GM19035 (cell line): Measurements from ENCODE around the gene ZNF428.
A peak's percentile ranks its signal among the peaks of the same experiment; 100 is the strongest.
"Not testable (repeated sequence)": the region's sequence is repeated elsewhere in the genome, so short reads cannot be mapped to it uniquely, and the experiment has no call there.

Experiments
- ATAC-seq: cut with Tn5 transposase; IDR thresholded peaks from one replicate; pipeline ENCODE4 v1.9.1; 2021; ENCODE audit not compliant: unreplicated experiment

Gene ZNF428

DNA sequence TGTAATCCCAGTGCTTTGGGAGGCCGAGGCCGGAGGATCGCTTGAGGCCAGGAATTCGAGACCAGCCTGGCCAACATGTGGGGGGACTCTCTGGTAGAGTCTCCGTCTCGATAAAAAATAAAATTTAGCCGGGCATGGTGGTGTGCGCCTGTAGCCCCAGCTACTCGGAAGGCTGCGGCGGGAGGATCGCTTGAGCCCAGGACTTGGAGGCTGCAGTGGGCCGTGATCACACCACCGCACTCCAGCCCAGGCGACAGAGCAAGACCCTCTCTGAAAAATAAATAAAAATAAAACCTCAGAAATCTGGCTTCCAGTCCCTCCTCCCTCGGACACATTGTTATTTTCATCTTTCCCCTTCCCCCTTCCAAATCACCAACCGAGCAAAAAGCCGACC is 23.8 kb downstream of the ZNF428 start:
- peak; percentile 7 for ATAC-seq

DNA sequence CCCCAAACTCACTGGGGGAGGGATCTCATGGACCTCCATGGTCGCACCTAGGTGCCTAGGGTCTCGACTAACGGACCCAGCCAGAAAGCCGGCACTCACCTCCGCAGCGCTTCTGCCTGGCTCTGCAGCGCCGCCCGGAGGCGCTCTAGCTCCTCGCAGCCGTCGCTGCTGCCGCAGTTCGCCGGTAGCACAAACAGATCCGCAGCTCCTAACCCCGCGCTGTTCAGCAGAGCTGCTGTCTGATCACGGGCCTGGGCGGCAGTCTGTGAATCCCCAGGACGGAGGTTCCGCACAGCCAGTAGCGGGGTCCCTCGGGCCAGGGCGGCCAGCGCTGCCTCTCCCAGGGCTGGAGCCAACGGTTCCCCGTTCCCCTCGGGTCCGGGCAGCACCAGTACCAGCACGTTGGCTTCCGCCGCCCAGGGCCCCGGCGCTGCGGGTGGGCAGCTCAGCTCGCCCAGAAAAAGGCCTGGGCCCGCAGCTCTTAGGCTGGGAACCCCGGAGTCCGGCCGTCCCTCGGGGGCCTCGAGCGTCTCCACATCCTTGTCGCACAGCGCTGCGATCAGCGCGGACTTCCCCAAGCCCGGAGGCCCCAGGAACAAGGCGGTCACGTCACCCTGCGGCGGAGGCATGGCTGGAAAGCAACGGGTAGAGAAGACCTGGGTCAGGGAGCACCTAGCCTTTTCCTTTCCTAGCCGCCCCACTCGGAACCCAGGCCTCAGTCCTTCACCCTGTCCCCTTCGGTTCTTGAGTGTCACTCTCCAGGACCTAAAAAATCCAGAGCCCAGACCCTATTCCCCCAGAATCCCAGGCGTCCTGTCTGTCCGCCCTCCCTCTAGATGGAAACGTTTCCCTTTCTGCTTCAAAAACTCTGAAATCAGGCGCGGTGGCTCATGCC is 24.5 kb downstream of the ZNF428 start:
- no peak for ATAC-seq

DNA sequence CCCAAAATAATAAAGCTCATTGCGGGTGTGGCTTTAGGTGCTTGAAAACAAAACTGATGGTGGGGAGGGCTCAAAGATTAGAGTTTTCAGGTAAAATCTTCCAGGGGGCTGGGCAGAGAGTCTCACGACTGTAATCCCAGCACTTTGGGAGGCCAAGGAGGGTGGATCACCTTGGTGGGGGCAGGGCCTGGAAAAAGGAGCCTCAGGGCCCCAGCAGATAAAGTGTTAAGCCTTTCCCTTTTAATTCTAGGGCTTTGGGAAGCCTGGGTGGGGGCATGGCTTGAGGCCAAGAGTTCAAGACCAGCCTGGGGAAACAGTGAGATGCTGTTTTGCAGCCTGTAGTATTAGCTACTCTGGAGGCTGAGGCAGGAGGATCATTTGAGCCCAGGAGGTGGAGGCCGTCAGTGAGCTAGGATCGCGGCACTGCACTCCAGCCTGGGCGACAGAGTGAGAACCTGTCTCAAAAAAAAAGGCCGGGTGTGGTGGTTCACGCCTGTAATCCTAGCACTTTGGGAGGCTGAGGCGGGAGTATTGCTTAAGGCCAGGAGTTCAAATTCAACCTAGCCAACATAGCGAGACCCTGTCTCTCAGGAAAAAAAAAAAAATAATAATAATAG is 25.2 kb downstream of the ZNF428 start:
- ATAC-seq: no peak

DNA sequence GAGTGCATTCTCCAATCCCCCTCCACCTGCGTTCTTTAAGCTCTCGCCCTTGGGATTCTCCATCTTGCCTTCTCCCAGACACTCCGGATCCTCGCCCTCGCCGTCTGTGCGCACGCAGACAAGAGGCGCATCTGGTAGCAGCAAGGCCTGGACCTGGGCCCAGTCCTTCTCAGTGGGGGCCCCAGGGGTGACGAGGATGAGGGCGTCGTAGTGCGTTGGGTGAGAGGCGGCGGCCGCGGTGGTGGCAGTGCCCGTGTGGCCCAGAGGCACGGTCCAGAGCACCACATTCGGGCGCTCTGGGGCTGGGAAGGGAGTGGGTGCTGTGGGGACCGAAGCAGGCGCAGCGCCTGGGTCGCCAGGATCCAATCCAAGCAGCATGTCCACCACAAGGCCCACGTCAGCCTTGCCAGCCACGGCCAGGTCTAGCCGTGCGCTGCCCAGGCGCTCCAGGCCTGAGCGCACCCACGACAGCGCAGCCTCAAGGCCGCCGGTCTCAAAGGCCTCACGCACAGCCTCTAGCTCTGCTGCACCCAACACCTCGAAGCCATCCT is 26.6 kb downstream of the ZNF428 start:
- no peak for ATAC-seq

DNA sequence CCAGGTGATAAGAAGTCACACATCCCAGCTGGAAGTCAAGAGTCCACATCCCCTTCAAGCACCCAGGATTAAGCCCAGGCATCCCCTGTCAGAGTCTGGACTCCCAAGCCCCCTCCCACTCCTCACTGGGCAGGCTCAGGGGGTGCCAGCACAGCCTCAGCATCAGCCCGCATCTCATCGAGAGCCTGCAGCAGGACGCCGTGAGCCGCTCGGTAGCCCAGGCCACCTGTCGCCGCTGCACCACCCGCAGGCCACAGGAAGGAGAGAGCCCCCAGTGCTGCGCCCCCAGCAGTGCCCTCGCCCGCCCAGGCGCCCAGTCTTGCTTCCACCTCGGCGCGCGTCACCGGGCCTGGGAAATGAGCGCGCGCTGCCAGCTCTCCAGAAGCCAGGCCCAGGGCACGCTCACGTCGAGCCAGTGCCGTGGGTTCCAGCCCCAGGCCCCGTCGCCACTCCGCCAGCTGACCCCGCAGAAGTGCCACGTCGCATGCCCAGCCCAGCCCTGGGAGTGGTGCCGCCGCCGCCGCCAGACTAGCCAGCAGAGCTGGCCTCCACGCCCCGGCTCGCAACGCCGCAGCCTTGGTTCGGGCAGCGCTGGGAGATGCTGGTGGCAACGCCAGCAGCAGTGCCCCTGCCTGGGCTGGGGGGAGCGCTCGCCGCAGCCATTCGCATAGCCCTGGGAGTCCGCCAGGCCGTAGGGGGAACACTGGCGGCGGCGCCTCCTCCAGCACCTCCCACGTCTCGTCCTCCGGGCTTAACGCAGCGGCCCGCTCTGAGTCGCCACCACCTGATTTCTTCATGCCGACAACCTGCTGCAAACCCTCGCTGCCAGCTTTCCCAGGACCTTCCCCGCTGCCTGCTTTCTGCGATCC is 27.3 kb downstream of the ZNF428 start:
- no peak for ATAC-seq

DNA sequence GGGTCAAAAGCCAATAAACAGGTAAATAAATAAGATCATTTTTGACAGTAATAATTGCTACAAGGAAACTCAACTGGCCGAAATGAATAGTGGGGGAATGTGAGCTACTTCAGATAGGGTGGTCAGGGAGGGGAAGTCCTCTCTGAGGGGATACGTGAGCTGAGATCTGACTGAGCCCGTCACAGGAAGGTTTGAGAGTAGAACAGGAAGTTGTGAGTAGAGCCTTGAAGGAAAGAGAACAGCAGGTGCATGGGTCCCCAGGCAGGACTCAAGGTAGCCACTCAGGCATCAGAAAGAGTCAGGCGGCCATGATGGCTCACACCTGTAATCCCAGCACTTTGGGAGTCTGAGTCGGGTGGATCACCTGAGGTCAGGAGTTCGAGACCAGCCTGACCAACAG is 29.8 kb downstream of the ZNF428 start:
- no peak for ATAC-seq

DNA sequence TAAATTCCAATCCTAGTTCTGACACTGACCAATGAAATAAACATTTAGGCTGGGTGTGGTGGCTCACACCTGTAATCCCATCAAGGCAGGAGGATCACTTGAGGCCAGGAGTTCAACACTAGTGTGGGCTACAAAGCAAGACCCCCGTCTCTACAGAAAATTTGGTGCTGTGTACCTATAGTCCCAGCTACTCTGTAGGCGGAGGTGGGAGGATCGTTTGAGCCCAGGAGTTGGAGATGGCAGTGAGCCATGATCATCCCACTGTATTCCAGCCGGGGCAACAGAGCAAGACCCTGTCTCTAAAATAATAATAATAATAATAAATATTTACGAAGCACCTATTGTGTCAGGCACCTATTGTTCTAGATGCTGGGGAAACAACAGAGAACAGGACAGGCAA is 30.2 kb downstream of the ZNF428 start:
- no peak for ATAC-seq

DNA sequence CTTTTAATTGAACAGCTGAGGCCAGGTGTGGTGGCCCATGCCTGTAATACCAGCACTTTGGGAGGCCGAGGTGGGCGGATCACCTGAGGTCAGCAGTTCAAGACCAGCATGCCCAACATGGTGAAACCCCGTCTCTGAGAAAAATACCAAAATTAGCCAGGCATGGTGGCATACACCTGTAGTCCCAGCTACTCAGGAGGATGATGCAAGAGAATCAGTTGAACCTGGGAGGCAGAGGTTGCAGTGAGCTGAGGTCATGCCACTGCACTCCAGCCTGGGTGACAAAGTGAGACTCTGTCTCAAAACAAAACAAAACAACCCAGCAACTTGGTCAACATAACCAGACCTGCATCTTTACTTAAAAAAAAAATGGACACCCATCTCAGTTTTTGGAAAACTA is 32.4 kb downstream of the ZNF428 start:
- not testable (repeated sequence) for ATAC-seq

DNA sequence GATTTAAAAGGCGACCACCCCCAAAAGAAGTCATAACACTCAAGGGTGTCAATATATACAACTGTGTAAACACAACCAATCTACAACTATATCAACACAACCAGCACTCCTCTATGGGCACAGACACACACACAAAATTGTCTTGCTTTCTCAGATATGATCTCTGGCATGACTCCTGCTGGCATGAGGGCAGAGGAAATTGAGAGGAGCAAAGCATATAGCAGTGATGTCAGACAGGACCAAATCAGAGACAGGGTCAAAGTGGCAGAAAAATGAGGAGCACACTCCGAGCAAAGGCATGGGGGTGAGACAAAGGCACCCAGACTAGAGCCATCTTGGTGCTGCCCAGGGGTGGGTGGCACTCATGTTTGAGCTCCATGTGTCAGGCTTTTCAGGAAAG is 33.1 kb downstream of the ZNF428 start:
- ATAC-seq: no peak

DNA sequence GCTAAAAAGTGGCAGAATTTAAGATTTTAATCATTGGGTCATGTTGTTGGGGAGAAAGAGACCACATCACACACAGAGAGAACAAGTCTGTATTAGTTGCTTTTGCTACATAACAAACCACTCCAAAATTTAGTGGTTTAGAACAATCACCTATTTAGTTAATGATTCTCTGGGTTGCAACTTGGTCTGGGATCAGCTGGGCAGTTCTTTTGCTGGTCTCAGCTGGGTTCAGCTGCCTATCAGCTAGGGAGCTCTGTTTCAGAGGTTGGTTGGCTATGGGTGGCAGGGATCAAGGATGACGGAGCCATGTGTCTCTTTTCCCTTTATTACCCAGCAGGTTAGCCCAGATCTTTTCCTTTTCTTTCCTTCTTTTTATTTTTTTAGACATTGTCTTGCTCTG is 34.9 kb downstream of the ZNF428 start:
- no peak for ATAC-seq

DNA sequence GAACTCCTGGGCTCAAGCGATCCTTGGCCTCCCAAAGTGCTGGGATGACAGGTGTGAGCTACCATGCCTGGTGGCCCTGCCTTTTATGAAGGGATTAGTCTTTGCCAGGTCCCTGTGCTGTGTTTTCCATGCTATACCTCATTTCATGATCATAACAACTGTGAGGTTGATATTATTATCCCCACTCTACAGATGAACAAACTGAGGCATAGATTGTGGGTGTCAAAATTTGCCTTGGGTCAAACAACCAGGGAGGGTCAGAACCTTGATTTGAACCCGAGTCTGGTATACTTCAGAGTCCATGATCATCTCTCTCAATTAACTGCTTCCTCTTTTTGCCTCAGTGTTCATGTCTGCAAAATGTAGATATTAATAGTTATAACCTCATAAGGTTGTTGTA is 36.9 kb downstream of the ZNF428 start:
- ATAC-seq: no peak

DNA sequence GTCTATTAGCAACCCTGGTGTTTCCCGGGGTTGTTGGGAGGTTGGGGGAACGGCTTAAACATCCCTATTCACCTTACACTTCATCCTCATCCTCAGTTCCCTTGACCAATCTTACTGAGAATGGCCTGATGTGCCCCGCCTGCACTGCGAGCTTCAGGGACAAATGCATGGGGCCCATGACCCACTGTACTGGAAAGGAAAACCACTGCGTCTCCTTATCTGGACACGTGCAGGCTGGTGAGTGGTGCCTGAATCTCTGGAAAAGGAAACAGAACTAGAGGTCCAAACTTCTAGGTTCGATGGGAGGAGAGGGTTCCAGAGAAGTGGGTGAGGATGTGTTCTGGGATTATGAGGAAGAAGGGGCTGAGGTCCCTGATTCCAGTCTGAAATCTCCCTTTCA is 38.0 kb downstream of the ZNF428 start:
- no peak for ATAC-seq

DNA sequence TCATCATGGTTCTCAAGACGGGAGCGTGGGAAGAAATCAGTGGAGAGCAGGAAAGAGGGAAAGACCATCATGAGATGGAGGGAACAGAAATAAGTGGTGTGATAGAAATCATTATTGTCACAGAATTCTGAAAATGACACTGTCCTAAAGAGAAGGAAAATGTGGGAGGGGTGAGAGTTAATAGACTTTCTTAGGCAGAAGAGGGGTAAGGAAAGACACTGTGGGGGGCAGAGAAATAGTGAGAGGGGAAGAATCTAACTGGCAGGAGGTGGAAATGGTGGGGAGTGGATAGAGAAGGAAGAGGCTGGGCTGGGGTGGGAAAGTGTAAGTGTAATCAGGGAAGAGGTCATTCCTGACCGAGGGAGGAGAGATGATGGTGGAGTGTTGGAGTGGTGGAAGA is 40.6 kb downstream of the ZNF428 start:
- ATAC-seq: no peak

DNA sequence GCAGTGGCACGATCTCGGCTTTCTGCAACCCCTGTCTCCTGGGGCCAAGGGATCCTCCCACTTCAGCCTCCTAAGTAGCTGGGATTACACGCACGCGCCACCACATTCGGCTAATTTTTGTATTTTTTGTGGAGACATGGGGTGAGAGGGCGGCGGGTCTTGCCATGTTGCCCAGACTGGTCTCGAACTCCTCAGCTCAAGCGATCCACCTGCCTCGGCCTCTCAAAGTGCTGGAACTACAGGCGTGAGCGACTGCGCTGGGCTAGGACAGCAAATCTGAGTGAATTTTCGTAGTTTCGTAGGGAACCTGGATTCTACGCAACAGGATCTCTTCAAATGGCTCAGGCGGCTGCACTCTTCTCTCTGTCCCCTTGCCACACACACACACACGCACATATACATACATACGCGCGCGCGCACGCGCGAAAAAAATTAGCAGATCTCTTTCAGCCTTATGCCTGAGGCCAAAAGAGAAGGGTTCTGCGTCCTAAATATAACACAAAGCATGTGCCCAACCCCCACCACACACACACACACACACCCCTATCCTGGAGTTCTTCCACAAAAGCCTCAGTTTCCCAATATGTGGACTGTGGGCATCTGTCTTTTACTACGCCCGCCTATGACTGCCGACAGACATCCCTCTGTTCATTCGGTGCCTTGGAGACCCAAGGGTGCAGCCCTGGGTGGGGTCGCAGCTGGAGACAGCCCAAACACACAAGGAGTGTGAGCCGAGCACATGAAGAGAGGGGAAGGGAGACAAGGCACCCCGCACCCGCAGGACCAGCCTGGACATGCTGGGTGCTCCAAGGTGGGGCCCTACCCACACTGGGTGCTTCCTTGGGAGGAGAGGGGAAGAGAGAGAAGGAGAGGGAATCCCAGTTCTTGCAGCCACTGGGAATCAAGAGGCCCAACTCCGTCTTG is 43.2 kb downstream of the ZNF428 start:
- ATAC-seq: peak; percentile 2

DNA sequence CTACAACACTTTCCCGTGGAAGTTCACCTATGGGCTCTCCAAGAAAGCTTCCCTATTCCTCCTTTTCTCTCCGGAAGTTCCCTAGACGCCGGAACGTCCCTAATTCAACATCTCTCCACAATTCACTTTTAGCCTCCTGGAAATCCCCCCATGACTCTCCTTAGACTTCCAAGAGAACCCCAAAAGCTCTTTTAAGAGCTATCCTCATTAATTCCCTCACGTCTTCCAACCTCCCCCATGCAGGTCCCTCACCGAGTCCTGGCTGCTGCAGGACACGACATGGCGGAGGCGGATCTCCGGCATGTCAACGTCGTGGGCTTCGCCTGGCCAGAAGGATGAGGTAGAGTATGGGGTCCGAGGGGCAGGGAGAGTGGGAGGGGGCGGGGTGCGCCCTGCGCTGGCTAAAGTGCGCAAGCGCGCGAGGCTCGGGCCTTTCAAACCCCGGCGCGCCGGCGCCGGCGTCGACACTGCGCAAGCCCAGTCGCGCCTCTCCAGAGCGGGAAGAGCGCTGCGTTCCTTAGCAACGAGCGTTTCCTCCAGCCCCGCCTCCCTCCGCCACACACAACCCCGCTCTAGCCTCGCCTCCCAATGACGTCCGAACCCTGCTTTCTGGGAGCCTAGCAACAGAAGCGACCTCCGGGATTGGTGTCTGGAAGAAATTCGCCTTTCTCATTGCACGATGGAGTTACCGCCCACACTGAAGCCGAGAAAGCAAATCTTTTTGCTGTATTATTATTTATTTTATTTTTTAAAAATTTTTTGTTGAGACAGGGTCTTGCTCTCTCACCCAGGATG is 44.1 kb downstream of the ZNF428 start, which contains the start of the genes PINLYP and XRCC1:
TSS of gene PINLYP (plus strand) at position 646 of the 795 bp plus-strand sequence. CDS start 1,391 bp downstream, outside the sequence.
TSS of gene XRCC1 (minus strand) at position 372 of the 795 bp plus-strand sequence. CDS start at position 303, 69 bp downstream.
- peak; percentile 99 for ATAC-seq

DNA sequence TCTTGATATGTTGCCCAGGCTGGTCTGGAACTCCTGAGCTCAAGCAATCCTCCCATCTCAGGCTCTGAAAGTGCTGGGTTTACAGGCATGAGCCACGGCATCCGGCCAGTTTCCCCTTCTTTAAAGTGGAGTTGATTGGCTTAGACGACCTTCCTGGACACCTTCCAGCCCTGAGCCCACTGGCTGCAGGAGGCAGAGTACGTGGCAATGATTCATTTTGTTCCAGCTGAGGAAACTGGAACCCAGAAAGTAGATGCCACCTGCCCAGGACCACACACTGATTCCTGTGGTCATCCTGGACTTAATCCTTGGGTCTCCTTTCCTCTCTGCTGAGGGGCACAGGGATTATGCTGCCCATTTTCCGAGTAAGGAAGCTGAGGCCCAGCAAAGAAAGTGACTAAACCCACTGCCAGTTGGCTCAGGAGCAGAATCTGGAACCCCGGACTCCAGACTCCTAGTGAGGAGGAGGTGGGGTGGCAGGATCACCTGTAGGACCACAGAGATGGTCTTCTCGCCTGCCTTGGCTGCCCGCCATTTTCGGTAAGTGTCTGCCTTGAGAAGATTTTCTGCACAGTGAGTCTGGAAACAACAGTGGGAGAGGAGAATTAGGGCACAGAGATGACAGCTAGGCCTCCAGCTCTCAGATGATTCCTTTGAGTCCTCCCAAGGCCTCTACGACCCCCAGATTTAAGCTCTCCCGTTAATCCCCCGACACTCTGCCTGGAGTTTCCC is 44.8 kb downstream of the ZNF428 start:
- ATAC-seq: no peak

DNA sequence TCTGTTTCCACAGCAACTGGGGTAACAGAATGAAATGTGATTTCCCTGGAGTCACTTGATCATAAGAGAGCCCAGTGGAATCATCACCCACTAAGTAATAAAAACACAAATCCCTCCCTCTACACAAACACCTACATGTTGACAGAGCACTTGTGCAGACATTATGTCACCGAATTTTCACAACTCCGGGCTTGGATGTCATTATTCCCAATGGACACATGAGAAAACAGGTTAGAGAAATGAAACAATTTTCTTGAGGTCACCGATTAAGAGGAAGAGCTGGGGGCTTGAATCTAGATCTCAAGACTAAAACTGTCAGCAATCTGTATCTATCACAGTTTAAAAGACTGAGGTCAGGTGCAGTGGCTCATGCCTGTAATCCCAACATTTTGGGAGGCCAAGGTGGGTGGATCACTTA is 47.2 kb downstream of the ZNF428 start:
- no peak for ATAC-seq

DNA sequence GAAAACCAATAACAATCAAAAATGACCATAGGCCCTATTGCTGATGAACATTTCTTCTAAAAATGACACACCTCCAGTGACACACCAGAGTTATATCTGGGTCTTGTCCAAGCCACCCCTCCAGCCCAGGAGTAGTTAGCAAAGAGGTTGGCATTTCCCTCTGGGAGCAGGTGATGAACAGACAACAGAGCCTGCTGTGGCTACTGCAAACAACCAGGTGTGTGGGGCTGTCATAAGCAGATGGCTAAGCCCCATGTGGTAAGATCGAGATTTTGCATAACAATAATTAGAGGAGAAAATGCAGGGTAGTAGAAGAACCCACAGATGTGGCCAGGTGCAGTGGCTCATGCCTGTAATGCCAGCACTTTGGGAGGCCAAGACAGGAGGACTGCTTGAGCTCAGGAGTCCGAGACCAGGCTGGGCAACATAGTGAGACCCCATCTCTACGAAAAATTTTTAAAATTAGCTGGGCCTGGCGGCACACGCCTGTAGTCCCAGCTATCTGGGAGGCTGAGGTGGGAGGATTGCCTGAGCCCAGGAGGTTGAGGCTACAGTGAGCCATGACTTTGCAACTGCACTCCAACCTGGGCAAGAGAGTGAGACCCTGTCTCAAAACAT is 49.1 kb downstream of the ZNF428 start:
- no peak for ATAC-seq
